Jurkat, Clone E6-1 (cell line): ENCODE data around the gene LANCL3.

Source experiments
- DNase-seq: peaks from one replicate; pipeline ENCODE4 v3.0.0-alpha.2; 2011; ENCODE audit warnings: low read depth, low spot score
- H3K4me3 ChIP-seq: 2 replicates; pipeline ENCODE4 v1.5.1; 2011; ENCODE audit warnings: mild to moderate bottlenecking, low read length, control low read depth, moderate library complexity

Gene LANCL3

DNA sequence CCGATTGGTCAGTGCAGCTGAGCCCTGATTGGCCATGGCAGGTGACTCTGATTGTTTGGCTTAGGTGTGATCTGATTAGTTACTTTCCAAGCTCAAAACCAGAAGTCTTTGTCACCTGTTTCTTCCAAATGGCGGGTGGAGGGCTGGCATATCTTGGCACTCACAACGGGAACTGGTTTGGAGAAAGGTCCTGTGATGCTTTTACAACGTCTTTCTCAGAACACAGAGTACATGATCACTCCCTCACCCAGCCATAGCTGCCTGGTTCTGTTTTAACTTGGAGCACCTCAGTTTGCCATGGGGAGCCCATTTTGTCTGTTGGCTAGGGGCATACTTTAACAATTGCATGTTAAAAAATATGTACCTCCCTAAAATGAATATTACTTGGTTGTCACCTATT is 101.1 kb downstream of the LANCL3 start:
- no peak overlapping the region for H3K4me3 ChIP-seq
- no peak for DNase-seq

DNA sequence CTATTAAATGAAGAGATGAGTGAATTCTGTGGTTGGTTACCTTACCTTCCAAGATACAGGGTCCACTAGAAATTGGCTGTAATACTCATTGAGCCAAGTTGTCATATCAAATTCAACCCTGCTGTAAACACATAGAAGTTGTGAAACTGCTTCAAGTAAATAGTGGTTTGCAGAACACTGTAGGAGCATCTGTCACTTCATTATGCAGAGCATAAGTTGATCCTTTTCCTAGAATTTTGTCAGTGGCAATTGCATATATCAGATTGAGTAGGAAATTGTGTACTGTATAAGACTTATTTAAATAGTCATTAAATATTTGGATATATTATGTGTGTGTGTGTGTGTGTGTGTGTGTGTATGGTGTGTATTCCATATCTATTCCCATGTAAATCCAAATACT is 105.3 kb downstream of the LANCL3 start:
- H3K4me3 ChIP-seq = no peak overlapping the region
- no peak for DNase-seq

DNA sequence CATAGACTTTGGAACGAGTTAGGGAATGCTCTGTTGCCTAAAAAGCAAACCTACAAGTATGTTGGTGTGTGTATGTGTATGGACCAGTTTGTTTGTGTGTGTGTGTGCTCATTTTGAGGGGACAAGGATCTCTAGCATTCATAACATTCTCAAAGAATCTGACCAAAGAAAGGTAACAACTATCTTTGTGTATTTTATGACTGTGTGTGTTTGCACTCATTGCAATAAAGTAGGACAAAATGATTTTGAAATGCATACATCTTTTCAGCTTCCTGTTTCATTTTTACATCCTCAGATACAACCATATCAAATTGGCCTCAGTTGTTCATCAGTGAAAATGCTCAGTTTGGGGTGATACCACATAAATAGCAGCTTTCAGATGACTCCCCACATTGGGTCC is 105.8 kb downstream of the LANCL3 start:
- no peak overlapping the region for H3K4me3 ChIP-seq

DNA sequence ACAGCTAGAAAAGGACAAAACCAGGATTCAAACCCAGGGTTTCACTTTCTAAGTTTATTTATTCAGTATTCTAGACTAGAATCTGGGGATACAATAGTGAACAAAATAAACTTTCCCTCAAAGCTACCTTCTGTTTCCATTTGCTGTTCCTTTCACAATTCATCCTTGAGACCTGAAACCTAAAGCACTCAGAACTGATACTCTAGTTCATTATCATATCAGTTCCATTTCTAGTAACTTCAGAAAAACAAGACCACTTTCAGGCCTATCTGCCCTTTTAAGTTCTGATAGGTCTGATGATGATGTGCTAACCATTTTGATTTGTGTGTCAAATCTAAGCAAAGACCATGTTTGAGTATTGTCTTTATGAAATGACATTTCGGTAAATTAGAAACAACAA is 106.3 kb downstream of the LANCL3 start:
- DNase-seq = no peak
- no peak overlapping the region for H3K4me3 ChIP-seq

More for the DNA sequence above, 105.8 kb downstream of the LANCL3 start:
- DNase-seq = no peak

DNA sequence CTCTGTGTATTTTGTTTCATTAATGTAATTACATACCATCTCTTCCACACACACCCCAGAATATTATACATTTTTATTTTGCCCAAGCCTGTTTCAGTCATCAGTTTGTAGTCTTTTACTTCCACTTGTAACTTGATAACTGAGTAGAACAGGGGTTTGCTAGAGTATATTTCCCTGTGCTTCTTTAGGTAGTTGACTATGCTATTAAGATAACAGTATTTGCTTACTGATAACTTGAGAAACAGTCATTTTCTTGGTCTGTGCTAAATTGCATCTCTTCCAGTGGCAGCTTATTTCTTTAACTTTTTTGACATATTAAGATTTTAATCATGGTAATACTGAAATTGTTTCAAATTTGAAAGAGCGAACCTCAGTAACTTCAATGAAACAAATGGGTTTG is 107.1 kb downstream of the LANCL3 start:
- no peak for DNase-seq
- no peak overlapping the region for H3K4me3 ChIP-seq

DNA sequence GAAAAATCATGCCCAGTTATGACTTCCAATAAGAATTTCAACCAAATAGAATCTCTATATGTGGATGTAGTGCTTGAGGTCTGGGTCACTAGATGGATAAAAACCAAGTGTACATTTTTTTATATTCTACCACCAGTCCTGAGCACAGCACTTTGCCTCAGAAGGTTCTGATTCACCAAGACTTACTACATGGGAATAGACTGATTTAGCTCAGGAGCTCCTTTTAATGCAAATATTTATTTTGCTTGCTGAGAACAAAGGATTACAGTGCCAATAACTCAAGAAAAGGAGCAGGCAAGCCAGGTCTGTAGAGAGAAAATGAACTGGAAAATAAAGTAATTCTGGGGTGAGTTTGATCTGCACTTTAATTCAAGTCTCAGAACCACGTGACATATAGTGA is 107.8 kb downstream of the LANCL3 start:
- H3K4me3 ChIP-seq = no peak overlapping the region
- no peak for DNase-seq

DNA sequence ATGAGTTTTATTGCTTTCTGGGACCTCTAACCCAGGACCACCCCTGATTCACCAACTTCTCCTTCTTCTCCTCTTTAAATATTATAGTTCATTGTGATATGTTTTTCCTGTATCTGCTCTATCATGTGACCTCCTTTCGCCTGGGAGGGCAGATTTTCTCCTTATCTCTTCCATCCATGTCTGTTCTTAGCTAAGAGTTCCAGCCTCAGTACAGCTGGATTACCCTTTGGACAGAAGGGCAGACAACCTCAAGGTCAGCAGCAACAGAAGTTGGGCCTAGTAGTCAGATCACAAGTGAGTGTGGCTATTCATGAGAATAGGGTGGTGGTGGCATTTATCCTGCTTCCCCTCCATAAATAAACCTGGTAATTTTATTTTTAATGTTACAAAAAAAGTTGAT is 108.4 kb downstream of the LANCL3 start:
- DNase-seq = no peak
- H3K4me3 ChIP-seq = no peak overlapping the region

DNA sequence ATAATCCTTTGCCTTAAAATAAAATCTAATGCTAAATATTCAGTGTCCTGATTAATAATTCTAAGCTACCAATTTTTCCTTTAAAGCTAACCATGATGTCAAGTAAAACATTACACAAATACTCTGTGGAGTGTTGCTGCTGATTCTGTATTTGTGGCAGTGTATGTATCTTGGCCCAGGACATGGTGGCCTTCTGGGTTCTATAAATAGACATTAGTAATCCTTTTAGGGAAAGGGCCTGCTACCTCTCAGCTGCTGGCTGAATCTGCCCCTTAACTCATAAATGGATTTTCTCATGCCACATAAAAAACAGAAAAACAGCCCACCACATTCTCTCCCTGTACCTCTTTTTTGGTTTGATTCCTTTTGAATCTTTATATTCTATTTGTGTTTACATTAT is 113.0 kb downstream of the LANCL3 start:
- H3K4me3 ChIP-seq = no peak overlapping the region
- no peak for DNase-seq

DNA sequence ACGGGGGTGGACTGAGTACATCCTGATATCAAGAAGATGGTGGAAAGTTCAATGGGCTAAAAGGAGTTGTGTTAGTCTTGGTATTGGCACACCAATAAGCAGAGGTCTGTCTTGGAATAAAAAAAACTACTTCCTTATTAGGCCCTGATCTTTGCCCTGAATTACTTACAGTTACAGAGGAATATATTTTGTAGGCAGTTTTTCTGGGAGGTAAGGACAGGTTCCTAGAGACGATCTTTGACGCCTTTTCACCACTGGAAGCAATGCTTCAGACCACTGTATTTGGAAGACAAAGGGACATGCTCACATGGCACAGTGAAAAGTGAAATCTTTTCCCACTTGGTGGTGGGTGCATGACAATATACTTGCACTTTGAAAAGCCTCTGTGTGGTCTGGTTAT is 113.5 kb downstream of the LANCL3 start:
- no peak overlapping the region for H3K4me3 ChIP-seq
- DNase-seq = no peak

DNA sequence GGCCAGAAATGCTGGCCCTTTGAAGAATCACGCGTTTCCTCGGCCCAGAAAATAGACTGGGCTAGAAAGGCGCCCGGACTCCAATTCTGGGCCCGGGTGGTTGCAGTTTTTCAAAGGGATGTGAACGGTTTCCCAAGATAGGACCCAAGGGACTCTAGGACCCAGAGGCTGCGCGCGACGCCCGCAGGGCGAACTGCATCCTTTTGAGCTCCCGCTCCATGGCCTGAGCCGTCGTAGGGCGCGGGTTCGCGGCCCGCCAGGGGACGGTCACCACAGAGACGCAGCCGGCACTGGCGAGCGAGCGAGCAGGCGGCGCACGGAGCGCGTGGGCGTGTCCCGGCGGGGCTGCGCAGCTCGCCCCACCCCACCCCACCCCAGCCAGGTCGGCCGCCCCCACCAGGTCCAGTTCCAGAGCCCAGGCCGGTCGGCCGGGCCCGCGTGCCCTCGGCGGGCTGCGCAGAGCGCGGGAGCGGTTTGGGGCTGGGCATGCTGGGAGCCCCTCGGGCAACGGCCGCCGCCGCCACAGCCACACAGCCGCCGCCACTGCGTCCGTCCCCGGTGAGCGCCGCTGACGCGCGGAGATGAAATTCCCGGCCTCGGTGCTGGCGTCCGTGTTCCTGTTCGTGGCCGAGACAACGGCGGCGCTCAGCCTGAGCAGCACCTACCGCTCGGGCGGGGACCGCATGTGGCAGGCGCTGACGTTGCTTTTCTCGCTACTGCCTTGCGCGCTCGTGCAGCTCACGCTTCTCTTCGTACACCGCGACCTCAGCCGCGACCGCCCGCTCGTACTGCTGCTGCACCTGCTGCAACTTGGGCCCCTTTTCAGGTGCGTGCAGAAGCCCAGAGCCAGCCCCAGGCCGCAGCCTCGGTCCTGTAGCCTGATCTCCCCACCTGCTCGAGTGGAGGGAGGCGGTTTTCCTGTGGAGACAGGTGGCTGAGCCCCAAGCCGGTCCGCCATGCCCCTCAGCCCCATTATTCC is 114.2 kb downstream of the LANCL3 start, which contains the start of gene XK:
XK (plus strand) TSS at position 411 of the 979 bp plus-strand sequence; CDS start at position 582, 171 bp downstream.
- no peak for DNase-seq
- no peak within 1 kb of the TSS for H3K4me3 ChIP-seq

DNA sequence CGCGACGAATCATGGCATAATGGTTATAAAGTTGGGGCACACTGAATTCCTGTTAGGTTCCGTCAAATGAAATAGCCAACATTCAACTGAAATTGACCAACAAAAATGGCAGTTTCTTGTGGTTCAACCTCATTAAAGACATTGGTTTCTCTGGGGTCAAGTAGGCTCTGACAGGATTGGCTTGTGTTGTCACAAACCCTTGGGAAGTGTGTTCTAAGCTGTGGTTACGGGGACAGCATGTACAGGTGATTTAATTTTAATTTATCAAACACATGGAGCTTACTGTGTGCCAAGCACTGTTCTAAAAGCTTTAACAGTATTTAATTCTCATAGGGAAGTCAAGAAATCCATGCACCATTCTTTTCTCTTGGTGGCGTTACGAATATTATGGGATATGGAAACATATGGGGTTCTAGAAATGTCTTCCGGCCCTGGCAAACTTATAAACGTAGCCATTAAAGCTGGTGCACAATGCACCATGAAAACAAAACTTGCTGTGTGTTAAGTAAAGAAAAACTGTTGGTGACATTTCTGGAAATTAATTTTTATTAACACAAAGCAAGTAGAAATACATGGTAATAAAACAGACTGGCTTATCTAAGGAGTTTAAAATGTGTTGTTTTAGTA is 115.0 kb downstream of the LANCL3 start:
- no peak for DNase-seq

DNA sequence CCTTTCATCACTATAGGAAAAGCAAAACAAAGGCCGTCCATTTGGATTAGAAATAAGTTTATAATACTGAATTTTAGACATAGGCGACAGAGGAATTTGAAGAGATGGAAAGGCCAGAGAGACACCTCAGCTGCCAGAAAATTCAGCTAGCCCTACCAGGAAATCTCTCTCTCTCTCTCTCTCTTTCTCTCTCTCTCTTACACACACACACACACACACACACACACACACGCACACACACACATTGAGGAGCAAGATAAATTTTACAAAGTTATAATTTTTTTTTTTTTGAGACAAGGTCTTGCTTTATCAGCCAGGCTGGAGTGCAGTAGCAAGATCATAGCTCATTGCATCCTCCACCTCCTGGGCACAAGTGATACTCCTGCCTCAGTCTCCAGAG is 115.5 kb downstream of the LANCL3 start:
- no peak overlapping the region for H3K4me3 ChIP-seq

More for the DNA sequence above, 115.0 kb downstream of the LANCL3 start:
- no peak overlapping the region for H3K4me3 ChIP-seq

DNA sequence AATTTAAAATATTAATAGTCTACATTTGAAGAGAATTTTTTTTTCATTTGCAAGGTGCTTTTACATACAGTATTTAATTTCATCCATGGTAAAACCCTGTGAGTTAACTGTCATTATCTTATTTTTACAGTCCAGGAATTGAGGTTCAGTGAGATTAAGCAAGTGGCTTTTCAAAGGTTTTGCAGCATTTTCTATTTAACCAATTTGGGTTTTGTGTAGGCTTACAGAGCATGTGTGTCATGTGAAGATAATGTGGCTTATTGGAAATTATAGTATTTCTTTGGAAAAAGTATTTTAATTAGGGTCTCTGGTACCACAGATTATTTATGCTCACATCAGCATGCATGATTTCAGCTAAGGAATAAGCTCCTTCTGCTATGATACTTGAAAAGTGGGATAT is 118.7 kb downstream of the LANCL3 start:
- DNase-seq = no peak
- no peak overlapping the region for H3K4me3 ChIP-seq

More for the DNA sequence above, 115.5 kb downstream of the LANCL3 start:
- DNase-seq = no peak

DNA sequence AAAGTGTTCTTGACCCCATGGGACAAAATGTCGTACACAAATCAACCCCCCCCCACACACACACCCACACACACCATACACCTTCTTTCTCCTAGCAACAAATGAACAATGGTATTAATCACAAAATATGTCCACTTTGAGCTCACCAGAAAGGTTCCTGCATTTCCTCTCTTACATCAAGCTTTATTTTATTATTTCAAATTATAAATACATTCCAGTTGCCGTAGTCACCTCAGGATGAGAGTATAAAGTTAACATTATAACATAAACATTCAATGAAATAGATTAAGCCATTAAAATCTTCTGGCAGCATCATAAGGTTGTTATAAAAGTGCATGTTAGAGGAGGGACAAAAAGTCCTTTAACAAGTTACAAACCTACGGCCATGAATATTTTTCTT is 121.5 kb downstream of the LANCL3 start:
- H3K4me3 ChIP-seq = no peak overlapping the region
- no peak for DNase-seq

DNA sequence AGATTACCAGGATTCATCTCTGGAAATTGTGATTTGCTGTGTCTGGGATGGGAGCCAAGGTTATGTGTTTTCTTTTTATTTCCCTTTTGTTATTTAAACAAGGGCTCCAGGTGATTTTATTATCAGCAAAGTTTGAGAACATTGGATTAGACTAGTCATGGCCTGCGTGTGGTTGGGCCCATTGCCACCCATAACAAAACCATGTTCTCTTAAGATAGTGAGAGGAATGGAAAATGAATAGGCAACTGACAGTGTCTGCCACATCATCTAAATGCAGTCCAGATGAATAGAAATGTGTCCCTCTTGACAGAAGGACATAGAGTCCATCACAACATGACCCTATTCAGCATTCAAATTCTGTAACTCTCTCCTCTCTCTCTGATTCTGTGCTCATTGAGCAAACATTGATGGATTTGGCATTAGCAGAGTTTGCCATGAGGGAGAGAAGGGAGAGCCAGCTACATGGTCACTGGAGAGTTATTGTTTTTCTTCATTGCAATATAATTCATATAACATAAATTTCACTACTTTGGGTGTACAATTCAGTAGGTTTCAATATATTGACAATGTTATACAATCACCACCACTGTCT is 125.8 kb downstream of the LANCL3 start:
- H3K4me3 ChIP-seq = no peak overlapping the region
- no peak for DNase-seq

DNA sequence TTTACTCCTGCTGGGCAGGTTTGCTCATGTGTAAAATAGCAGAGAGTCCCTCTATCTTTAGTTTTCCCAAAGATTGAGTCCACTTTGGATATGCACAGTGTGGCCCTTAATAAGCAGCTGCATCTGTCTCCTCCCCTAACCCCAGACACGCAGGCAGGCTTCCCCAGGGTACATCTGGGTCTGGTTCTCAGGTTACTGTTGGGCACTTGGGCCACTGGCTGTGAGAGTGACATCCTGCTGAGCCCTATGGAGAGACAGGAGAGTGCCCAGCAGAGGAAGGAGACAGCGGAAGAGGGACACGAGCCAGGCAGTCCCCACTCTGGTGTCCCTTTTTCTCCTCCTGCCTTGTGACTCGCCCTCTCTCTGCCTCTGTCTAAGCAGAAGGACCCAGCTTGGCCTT is 130.1 kb downstream of the LANCL3 start:
- DNase-seq = no peak
- H3K4me3 ChIP-seq = no peak overlapping the region

DNA sequence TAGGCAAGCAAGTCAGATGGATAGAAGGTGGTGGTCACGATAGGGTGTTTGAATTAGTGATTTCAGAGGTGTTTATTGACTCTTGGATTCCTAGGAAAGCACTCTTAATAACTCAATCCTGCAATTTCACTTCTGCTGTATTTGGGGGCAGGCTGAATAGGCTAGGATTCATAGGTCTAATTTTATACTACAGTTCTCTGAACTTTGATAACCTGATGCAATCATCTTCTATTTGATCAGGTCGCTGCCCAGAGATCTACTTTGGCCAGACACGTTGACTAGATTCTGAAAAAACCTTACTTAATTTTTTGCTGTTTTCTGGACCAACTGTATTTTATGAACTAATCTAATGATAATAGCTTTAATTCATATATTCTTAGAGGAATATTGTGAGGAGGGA is 140.5 kb downstream of the LANCL3 start:
- DNase-seq = no peak
- H3K4me3 ChIP-seq = no peak overlapping the region

DNA sequence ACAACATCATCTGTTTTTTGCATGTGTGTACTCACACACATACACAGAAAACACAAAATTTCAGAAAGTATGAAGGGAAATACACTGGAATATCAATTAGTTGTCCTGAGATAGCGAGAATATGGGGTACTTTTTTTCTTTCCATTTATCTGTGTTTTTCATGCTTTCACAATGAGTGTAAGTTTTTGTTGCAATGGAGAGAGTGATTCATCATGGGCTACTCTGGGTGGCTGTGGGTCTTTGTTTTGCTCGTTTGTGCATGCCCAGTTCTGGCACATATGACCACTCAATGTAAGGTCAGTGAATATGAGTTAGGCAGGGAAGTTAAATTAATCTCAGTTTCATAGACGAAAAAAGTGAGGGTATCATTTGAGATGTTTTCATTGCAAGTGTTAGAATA is 141.0 kb downstream of the LANCL3 start:
- no peak overlapping the region for H3K4me3 ChIP-seq
- DNase-seq = no peak

DNA sequence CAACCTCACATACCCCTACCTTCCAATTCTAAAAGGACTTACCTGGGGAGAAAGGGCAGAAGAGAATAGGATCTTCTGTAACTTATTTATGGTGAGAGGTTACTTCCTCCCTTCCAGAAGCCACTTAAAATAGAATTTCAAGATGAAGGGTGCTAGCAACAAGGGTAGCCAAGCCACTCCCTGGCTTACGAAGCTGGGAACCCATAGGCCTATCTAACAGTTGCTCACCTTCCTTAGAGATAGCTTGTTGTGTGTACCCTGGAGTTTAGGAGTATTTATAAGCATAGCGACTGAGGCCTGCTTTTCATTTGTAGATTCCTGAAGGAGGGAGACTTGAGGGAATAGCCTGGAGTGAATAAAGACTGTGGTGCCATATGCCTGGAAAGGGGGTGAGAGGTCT is 143.0 kb downstream of the LANCL3 start:
- DNase-seq = no peak
- no peak overlapping the region for H3K4me3 ChIP-seq

DNA sequence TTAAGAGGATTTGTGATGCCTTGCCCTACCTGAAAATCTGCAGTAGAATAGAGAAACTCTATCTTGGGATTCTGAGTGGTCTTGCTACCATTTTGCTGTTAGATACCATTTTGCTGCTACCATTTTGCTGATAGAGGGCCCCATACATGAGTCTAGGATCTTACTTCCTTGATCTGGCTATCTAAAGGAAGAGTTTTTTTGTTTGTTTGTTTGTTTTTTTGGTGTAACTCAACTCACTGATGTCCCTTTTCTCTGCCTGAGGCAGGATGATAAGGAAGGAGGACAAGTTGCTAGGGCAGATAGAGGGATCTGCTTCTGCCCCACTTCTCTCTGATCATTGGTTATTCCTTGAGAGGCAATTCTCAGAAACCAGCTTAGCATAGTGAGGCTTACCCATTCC is 145.1 kb downstream of the LANCL3 start:
- no peak overlapping the region for H3K4me3 ChIP-seq
- DNase-seq = no peak
